GM12878 (cell line): ENCODE measurements around the gene GBGT1. TPM values are rescaled to one million over a fixed set of nuclear protein-coding genes. Genes with fewer than 3 reads are reported as not detected.

Experiments used
- ATAC-seq: fragments of 200-7000 bp; cut with Tn5 transposase; 3 replicates; pipeline ENCODE4 v1.9.1; 2020; ENCODE audit warnings: mild to moderate bottlenecking, moderate library complexity
- BruUV-seq: library from RNA; stranded (reverse); fragments of 400-500 nt; replicated peaks from 2 replicates; lab custom pipeline; 2021; lab: Mats Ljungman, UMichigan
- CTCF ChIA-PET: fragments of 300-600 bp; sonication (Branson Sonifier 250); formaldehyde crosslinking; extraction: SDS; loops from one replicate; lab custom pipeline; 2021; ENCODE audit warnings: inconsistent platforms; lab: Yijun Ruan, JAX
- POLR2A ChIA-PET: fragments of 350-600 bp; formaldehyde crosslinking; extraction: SDS; loops from one replicate; lab custom pipeline; 2021; ENCODE audit warnings: inconsistent platforms; lab: Charles Lee
- RAD21 ChIA-PET: fragments of 300-600 bp; sonication (Branson Sonifier 250); formaldehyde crosslinking; loops from one replicate; lab custom pipeline; 2023; ENCODE audit warnings: antibody characterized with exemption; ENCODE audit not compliant: unreplicated experiment; lab: Charles Lee
- SMC1A ChIA-PET: fragments of 300-600 bp; sonication (Branson Sonifier 250); formaldehyde crosslinking; loops from one replicate; lab custom pipeline; 2023; ENCODE audit not compliant: unreplicated experiment, uncharacterized antibody; lab: Charles Lee
- DNase-seq: peaks from one replicate; pipeline ENCODE4 v3.0.0-alpha.2; 2011; ENCODE audit warnings: low read depth, low spot score
- FAIRE-seq: peaks from 3 replicates; lab custom pipeline; 2011; peaks lifted over from hg19 to GRCh38; lab: Jason Lieb, UNC
- H2AFZ ChIP-seq: 2 replicates; pipeline ENCODE4 v1.6.0; 2011; ENCODE audit warnings: low read depth, low read length, control low read depth; ENCODE audit not compliant: control insufficient read depth
- H3K27ac ChIP-seq: 2 replicates; pipeline ENCODE4 v1.5.1; 2011; ENCODE audit warnings: control low read depth; ENCODE audit not compliant: control insufficient read depth, insufficient read depth
- H3K27me3 ChIP-seq, 2 experiments: replicated peaks in 1 of 2; 2 replicates each; pipeline versions ENCODE4 v1.6.0 to v1.6.1; 2011; ENCODE audit warnings: low read length in 1 of 2; ENCODE audit not compliant: control insufficient read depth in 2 of 2, insufficient read depth in 2 of 2
- H3K36me3 ChIP-seq, 2 experiments: 2 replicates each; pipeline ENCODE4 v1.5.1; 2011; ENCODE audit warnings: low read length in 1 of 2; ENCODE audit not compliant: control insufficient read depth in 2 of 2, insufficient read depth in 2 of 2
- H3K4me1 ChIP-seq: 2 replicates; pipeline ENCODE4 v1.6.1; 2011; ENCODE audit warnings: mild to moderate bottlenecking, low read length, moderate library complexity, mixed read lengths; ENCODE audit not compliant: control insufficient read depth, insufficient read depth
- H3K4me2 ChIP-seq: 2 replicates; pipeline ENCODE4 v1.6.0; 2011; ENCODE audit warnings: control low read depth; ENCODE audit not compliant: control insufficient read depth, insufficient read depth
- H3K4me3 ChIP-seq: fragments of 200-600 bp; sonication (generic); 2 replicates; pipeline ENCODE4 v1.5.1; 2016
- H3K79me2 ChIP-seq: 2 replicates; pipeline ENCODE4 v1.6.0; 2011; ENCODE audit warnings: low read length; ENCODE audit not compliant: control insufficient read depth, insufficient read depth
- H3K9ac ChIP-seq: 2 replicates; pipeline ENCODE4 v1.8.0; 2011; ENCODE audit warnings: low read length, control low read depth, mixed read lengths; ENCODE audit not compliant: control insufficient read depth, insufficient read depth
- H3K9me3 ChIP-seq: replicated peaks from 3 replicates; pipeline ENCODE4 v1.5.1; 2011; ENCODE audit warnings: mild to moderate bottlenecking, low read length; ENCODE audit not compliant: control insufficient read depth, insufficient read depth
- H4K20me1 ChIP-seq: 2 replicates; pipeline ENCODE4 v1.6.0; 2011; ENCODE audit not compliant: control insufficient read depth, insufficient read depth
- BCL11A ChIP-seq: IDR thresholded peaks from 2 replicates; pipeline ENCODE4 v1.6.1; 2011; ENCODE audit warnings: low read depth, low read length
- DPF2 ChIP-seq: fragments of 450-650 bp; IDR thresholded peaks from 2 replicates; pipeline ENCODE4 v1.6.1; 2017; ENCODE audit warnings: mild to moderate bottlenecking
- E2F8 ChIP-seq: fragments of 450-650 bp; IDR thresholded peaks from 2 replicates; pipeline ENCODE4 v1.6.1; 2018; ENCODE audit warnings: mild to moderate bottlenecking, low read depth, moderate library complexity; ENCODE audit not compliant: partially characterized antibody
- EP300 ChIP-seq, 2 experiments: fragments of 150-350 bp in 1 of 2; IDR thresholded peaks; 2 replicates each; pipeline ENCODE4 v1.6.1; 2011 to 2012; ENCODE audit warnings: low read depth in 2 of 2, low read length in 2 of 2, borderline replicate concordance in 1 of 2, improper control_type of control experiment in 1 of 2, inconsistent platforms in 1 of 2; ENCODE audit not compliant: control insufficient read depth in 1 of 2
- POLR2AphosphoS5 ChIP-seq: IDR thresholded peaks from 2 replicates; pipeline ENCODE4 v1.6.1; 2011; ENCODE audit warnings: mild to moderate bottlenecking, low read length, inconsistent platforms
- SIX5 ChIP-seq: IDR thresholded peaks from 2 replicates; pipeline ENCODE4 v1.6.1; 2011; ENCODE audit warnings: mild to moderate bottlenecking, low read depth, low read length, moderate library complexity; ENCODE audit not compliant: severe bottlenecking
- SREBF2 ChIP-seq: IDR thresholded peaks from 2 replicates; pipeline ENCODE4 v1.6.1; 2012; ENCODE audit warnings: mild to moderate bottlenecking, low read length
- SUZ12 ChIP-seq: fragments of 200-600 bp; sonication (generic); IDR thresholded peaks from one replicate; pipeline ENCODE4 v1.6.1; 2018; ENCODE audit warnings: antibody characterized with exemption, mild to moderate bottlenecking; ENCODE audit not compliant: unreplicated experiment
- WRNIP1 ChIP-seq: IDR thresholded peaks from 2 replicates; pipeline ENCODE4 v1.6.1; 2011; ENCODE audit warnings: low read depth, low read length, improper control_type of control experiment, borderline replicate concordance
- ZNF217 ChIP-seq: fragments of 450-650 bp; IDR thresholded peaks from 2 replicates; pipeline ENCODE4 v1.6.1; 2017; ENCODE audit warnings: antibody characterized with exemption, mild to moderate bottlenecking
- ZNF384 ChIP-seq: IDR thresholded peaks from 2 replicates; pipeline ENCODE4 v1.6.1; 2012; ENCODE audit warnings: low read depth, mild to moderate bottlenecking, low read length, improper control_type of control experiment, borderline replicate concordance
- WGBS: methylation state at CpG from one replicate; pipeline ENCODE4 v1.1.6; 2016; ENCODE audit warnings: low lambda C conversion rate; ENCODE audit not compliant: insufficient replicate concordance, insufficient coverage; ENCODE audit errors: missing lambda C conversion rate; 5-methylcytosine and 5-hydroxymethylcytosine counted together
- in situ Hi-C: fragments of 300-500 bp; cut with MboI; formaldehyde crosslinking; loops from 9 replicates; pipeline ENCODE4 v1.14.3; 2018; ENCODE audit warnings: mixed read lengths
- intact Hi-C: fragments of 100-400 bp; cut with micrococcal nuclease; formaldehyde crosslinking; loops from one replicate; pipeline ENCODE4 v1.14.2; 2022; ENCODE audit not compliant: unreplicated experiment
- polyA plus RNA-seq, 11 experiments: library from polyadenylated mRNA; depleted of rRNA in 4 of 11; unstranded in 6 of 11; stranded (reverse) in 5 of 11; fragments of >200 nt; fragmentation: Nextera tagmentation in 4 of 11; fragmentation: Illumina TruSeq in 1 of 11; extraction: Ambion mirVana in 4 of 11; extraction: Trizol in 1 of 11; gene quantifications; 1 replicate in 1 of 11; 2 replicates in 10 of 11; pipeline versions ENCODE4 v1.2.1 to v1.2.3, GENCODE V29; 2011 to 2016; ENCODE audit warnings: inconsistent platforms in 2 of 11, missing spikeins in 2 of 11, low read depth in 1 of 11
- total RNA-seq, 4 experiments: library from RNA; depleted of rRNA in 3 of 4; stranded (reverse); fragments of >200 nt in 3 of 4; fragmentation: Illumina TruSeq in 1 of 4; extraction: Trizol in 1 of 4; gene quantifications; 2 replicates each; pipeline versions ENCODE4 v1.2.1 to v1.2.3, GENCODE V29; 2013 to 2021
- TF ChIP-seq, protein P1 (sequence below): fragments of 450-650 bp; IDR thresholded peaks from 2 replicates; pipeline ENCODE4 v1.6.1; 2017; ENCODE audit warnings: mild to moderate bottlenecking, low read depth, inconsistent platforms; ENCODE audit not compliant: poor library complexity, severe bottlenecking
- TF ChIP-seq, protein P2 (sequence below): fragments of 450-650 bp; IDR thresholded peaks from 2 replicates; pipeline ENCODE4 v1.6.1; 2017; ENCODE audit warnings: borderline replicate concordance

Gene GBGT1
- total and polyA plus RNA-seq, 10 of the 15 experiments (the other 5 are each of a cell fraction or from before 2014, with no cell fraction given), result 0.08 to 1.9 (median 0.49) TPM

GRCh38 chr9:133210609-133211008 lies 46.9 kb upstream of the GBGT1 start (continued):
- TF ChIP-seq, protein P1, sequence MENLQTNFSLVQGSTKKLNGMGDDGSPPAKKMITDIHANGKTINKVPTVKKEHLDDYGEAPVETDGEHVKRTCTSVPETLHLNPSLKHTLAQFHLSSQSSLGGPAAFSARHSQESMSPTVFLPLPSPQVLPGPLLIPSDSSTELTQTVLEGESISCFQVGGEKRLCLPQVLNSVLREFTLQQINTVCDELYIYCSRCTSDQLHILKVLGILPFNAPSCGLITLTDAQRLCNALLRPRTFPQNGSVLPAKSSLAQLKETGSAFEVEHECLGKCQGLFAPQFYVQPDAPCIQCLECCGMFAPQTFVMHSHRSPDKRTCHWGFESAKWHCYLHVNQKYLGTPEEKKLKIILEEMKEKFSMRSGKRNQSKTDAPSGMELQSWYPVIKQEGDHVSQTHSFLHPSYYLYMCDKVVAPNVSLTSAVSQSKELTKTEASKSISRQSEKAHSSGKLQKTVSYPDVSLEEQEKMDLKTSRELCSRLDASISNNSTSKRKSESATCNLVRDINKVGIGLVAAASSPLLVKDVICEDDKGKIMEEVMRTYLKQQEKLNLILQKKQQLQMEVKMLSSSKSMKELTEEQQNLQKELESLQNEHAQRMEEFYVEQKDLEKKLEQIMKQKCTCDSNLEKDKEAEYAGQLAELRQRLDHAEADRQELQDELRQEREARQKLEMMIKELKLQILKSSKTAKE, result no peak
- TF ChIP-seq WRNIP1, result no peak
- TF ChIP-seq SREBF2, result no peak
- TF ChIP-seq DPF2, result no peak
- TF ChIP-seq SIX5, result no peak
- no peak for TF ChIP-seq POLR2AphosphoS5
- no peak for TF ChIP-seq ZNF217
- TF ChIP-seq, protein P2, sequence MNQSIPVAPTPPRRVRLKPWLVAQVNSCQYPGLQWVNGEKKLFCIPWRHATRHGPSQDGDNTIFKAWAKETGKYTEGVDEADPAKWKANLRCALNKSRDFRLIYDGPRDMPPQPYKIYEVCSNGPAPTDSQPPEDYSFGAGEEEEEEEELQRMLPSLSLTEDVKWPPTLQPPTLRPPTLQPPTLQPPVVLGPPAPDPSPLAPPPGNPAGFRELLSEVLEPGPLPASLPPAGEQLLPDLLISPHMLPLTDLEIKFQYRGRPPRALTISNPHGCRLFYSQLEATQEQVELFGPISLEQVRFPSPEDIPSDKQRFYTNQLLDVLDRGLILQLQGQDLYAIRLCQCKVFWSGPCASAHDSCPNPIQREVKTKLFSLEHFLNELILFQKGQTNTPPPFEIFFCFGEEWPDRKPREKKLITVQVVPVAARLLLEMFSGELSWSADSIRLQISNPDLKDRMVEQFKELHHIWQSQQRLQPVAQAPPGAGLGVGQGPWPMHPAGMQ, result no peak
- TF ChIP-seq ZNF384, result no peak

GRCh38 chr9:133210202-133210532 lies 46.5 kb upstream of the GBGT1 start:
- H3K36me3 ChIP-seq, result no peaks in the 10 kb centered on the region
- ATAC-seq (no peak), FAIRE-seq (no peak), DNase-seq (no peak)
- intact Hi-C loops, result no loop called here
- ChIA-PET CTCF (no interaction called here), POLR2A (no interaction called here), RAD21 (no interaction called here), SMC1A (no interaction called here)
- no peak overlapping the region for H3K4me3 ChIP-seq
- no peaks in the 10 kb centered on the region for H3K9me3 ChIP-seq
- H3K27me3 ChIP-seq, result 0 out of 4 replicates have a peak, but pooled peaks cover 0 to 3% of the 10 kb centered on the region in 2 experiments
- no peak overlapping the region for H3K4me2 ChIP-seq
- H3K27ac ChIP-seq, result no peak overlapping the region
- BruUV-seq, result no TSS peak
- no peak overlapping the region for H2AFZ ChIP-seq
- WGBS, result 22% methylated on average over 7 of the region's 7 CpGs
- H4K20me1 ChIP-seq, result no peaks in the 10 kb centered on the region
- no peaks in the 10 kb centered on the region for H3K79me2 ChIP-seq
- H3K9ac ChIP-seq, result no peak overlapping the region
- in situ Hi-C loops, result no loop called here
- TF ChIP-seq E2F8, result no peak
- TF ChIP-seq SUZ12, result no peak
- TF ChIP-seq EP300 (IDR thresholded peaks at IDR 0.05; ENCODE audit: borderline replicate concordance in 1 of 2, control insufficient read depth in 1 of 2, low read depth in 2 of 2, low read length in 2 of 2), result no peak
- no peak for TF ChIP-seq BCL11A
- no peaks in the 10 kb centered on the region for H3K4me1 ChIP-seq
